Inflammatory macrophage treated with lipopolysaccharide for 1 hour (primary cell): Measurements from ENCODE around the gene CRYGB.
"Not testable (repeated sequence)": the region's sequence is repeated elsewhere in the genome, so short reads cannot be mapped to it uniquely, and the experiment has no call there.

Experiments used
- DNase-seq, 2 donors: peaks; one replicate each; pipeline ENCODE4 v3.0.0-alpha.2; 2020 to 2022

The CRYGB gene

GRCh38 chr2:208148803-208149202 is 2.8 kb upstream of the CRYGB start:
- no peak for DNase-seq

DNA sequence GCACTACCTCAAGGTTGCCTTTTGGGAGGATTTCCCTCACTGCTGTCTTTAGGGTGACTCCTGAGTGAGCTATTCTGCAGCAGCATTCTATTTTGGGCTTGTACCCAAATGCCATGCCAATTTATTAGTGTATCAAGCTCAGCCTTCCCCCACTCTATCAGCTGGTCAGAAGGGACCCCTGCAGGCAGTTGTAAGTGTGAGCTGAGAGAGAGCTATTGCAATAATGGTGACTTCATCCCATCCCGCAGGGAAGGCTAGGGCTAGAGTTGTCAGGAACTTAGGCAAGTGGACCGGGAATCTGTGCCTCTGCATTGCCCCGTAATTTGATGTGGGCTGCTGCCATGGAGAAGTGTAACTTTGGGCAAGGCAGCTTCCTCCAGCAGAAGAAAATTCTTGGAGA is 1.8 kb upstream of the CRYGB start:
- DNase-seq: no peak

GRCh38 chr2:208147008-208147407 is 1.1 kb upstream of the CRYGB start:
- DNase-seq: no peak

- no peak for DNase-seq
These were observed 2.8 kb downstream of the CRYGB start for GRCh38 chr2:208142925-208143799.

DNA sequence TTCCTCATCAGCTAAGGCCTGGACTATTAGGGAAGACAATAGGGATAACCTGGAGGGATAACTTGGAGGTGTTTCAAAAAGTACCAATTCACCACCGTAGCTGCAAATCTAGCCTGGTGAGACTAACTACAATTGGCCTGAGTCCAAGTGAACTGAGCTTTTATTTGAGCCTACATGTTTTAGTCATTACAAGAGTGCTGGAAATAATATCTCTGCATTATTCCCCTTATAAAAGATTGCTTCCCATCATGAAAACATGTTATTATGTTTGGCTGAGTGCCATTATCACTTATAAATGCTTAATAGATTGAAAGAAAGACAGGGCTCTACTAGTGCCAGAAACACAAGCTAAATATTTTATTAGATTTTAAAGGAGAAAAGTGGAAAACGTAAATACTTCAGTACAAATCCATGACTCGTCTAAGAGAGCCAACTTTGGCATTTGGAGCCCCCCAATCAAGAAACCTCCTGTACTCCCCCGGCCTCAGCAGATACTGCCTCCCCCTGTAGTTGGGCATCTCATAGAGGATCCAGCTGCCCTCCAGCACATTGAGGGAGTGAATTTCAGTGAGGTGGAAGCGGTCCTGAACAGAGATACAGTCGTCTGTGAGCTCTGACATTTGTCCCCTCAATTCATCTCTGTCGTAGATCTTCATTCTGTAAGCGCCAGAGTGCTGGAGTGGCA is 3.6 kb downstream of the CRYGB start:
- DNase-seq: no peak

- DNase-seq: no peak
These were observed 6.5 kb downstream of the CRYGB start for GRCh38 chr2:208139447-208139846.

GRCh38 chr2:208138334-208138733 is 7.6 kb downstream of the CRYGB start:
- not testable (repeated sequence) for DNase-seq

DNA sequence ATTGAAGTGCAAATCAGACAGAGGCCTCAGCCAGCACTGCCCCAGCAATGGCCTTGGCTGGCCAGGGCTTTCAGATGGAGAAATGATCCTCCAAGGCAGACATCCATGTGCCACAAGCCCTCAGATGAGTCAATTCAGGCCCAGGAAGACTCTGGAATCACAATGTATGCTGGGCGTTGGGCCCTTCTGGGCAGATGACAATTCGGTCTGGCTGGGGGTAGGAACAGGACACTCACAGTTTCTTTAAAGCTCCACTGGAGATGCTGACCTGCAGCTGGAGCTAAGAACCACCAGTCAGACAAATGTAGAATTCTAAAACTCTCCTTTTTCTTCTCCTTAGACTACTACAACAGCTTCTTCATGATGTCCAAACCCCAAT is 9.3 kb downstream of the CRYGB start:
- DNase-seq: no peak

DNA sequence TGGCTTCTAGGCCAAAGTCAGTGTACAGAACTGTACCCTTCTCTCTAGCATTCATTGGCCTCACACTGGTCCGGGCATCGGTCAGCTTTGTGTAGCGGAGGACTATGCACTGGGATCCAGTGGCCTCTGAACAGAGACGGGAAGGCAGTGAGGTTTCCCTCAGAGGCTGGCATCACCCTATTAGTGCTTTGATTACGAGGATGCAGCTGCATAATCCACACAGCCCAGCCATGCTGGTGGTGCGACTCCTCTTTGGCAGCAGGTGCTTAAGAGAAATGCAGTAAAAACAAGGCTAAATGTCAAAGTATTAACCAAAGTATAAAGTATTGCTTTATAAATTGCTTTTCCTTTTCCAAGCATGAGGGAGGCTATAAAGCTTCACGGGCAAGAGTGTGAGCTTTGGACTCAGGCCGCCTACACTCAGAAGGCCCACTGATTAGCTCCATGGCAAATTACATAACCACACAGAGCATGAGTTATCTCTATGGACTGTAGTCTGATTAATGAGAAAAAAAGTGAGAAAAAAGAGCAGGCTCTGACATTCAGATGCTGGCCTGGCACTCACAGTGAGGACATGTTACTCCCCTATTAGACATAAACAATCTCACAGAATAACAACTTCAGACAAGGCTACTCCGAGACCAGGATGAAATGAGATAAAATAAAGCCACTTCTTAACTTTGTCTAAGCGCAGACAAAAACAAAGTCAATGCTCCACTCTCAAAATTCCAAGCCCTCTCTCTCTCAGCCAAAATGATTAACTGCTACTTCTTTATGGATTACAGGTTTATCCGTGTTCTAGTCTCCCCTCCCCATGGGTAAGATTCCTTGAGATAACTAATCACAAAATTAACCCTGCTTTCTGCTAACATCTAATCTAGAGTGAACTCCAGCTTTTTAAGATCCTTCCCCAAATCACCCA is 9.9 kb downstream of the CRYGB start:
- no peak for DNase-seq

DNA sequence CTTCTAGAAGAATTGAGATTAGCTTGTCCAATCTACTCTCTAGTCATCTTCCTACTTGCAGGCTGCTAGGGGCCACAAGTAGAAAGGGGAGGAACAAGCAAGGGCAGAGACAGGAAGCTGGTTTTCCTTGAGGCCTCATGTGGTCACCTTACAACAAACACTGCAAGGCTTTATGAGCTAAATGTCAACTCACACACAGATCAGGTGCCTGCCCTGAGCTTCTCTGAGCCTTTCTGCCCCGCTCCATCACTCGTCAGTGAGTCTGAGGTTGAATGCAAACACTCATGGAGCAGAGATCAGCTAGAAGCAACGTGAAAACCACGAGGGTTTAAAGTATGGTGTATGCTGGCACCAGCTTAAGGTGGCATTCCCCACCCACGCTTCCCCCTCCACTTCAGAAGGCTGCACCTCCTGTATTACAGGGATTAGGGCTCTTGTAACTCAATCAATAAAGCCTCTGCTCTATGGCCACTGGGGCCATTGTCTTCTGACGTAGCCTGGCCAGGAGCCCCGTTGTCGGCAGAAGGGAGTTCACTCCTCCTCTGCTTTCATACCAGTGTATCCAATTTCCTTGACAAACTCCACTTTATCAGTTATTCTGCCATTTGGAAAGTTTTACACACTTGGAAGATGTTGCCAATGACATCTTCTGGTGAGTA is 10.9 kb downstream of the CRYGB start:
- no peak for DNase-seq

GRCh38 chr2:208130712-208131110 is 15.2 kb downstream of the CRYGB start:
- DNase-seq: no peak

DNA sequence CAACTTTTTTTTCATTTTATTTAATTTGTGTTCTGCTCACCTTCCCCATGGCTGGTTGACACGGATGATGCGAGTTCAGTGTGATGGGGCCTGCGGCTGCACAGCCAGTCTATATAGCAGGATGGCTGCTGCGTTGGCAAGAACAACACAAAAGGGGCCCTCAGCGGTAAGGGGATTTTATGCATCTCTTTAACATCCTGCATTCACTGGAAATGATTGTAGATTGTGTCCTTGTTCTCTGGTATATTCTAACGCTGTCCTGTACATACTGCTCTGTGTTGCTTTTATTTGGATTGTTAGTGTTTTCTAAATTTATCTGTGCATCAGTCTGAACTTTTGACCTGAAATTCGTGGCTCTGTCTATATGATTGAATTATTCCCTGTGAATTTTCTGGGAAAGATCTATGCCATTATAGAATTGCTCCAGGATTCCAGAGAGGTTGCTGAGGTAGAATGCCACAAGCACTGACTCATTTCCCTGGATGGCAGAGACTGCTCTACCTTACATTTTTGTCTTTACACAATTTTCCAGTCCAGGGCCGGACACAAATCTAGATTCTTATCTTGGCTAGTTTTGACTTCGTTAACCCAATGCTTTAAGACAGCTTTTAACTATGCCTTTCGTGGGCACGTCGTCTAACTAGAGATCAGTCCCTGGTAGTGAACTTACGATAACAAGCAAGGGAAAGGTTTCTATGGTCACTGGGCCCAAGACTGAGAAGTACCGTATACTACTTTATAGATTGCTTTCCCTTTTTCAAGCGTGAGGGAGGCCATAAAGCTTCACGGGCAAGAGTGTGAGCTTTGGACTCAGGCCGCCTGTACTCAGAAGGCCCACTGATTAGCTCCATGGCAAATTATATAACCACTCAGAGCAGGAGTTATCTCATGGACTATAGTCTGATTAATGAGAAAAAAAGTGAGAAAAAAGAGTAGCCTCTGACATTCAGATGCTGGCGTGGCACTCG is 15.9 kb downstream of the CRYGB start, which contains the start of gene CRYGC:
CRYGC (minus strand) TSS at position 85 of the 968 bp plus-strand sequence; CDS start at position 49, 36 bp downstream.
- DNase-seq: no peak

- no peak for DNase-seq
These were observed 17.8 kb downstream of the CRYGB start for GRCh38 chr2:208128136-208128535.

DNA sequence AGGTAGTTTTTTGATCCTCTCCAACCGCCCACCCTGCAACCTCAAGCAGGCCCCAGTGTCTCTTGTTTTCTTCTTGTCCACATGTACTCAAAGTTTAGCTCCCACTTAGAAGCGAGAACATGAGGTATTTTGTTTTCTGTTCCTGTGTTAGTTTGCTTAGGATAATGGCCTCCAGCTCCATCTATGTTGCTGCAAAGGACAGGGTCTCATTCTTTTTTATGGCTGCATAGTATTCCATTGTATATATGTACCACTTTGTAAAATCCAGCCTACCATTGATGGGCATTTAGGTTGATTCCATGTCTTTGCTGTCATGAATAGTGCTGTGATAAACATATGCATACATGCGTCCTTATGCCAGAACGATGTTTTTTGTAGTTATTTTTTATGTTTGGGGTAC is 18.9 kb downstream of the CRYGB start:
- no peak for DNase-seq

- DNase-seq: no peak
These were observed 20.7 kb downstream of the CRYGB start for GRCh38 chr2:208125251-208125650.

DNA sequence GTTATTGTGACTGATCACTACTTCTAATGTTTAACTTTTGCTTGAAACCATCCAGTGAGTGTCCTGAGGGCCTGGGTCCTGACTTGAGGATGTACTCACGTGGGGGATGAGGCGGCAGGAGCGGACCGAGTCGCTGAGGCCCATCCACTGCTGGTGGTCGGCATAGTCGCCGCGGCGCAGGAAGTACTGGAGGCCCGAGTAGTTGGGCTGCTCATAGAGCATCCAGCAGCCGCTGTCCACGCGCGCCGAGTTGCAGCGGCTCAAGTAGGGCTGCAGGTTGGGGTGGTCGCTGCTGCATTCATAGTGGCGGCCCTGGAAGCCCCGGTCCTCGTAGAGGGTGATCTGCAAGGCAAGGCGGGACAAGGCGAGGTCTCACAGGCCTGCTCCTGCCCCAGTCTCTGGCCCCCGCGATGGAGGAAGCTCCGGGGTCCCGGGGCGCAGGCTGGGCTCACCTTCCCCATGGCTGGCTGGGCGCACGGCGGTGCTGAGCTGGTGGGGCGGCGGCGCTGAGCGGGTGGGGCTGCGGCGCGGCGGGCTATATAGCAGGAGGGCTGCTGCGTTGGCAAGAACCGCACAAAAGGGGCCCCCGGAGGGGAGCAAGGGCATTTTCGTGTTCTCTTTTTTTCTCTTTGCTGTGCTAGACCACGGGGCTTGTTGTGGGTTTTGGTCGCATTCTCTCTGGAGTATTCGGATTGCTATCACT is 21.8 kb downstream of the CRYGB start, which contains the start of gene CRYGD:
CRYGD (minus strand) TSS at position 512 of the 703 bp plus-strand sequence; CDS start at position 461, 51 bp downstream.
- not testable (repeated sequence) for DNase-seq

GRCh38 chr2:208122248-208122647 is 23.7 kb downstream of the CRYGB start:
- DNase-seq: no peak

GRCh38 chr2:208118918-208119317 is 27.0 kb downstream of the CRYGB start:
- no peak for DNase-seq

GRCh38 chr2:208117390-208117789 is 28.6 kb downstream of the CRYGB start:
- not testable (repeated sequence) for DNase-seq

- no peak for DNase-seq
These were observed 33.0 kb downstream of the CRYGB start for GRCh38 chr2:208112969-208113368.
